Activated CD4-positive, alpha-beta T cell treated with anti-CD3 and anti-CD28 coated beads, Interleukin-2, amount 10 ng/mL, durations not matched to agents 7 days and 5 days (primary cell): ENCODE data around the gene ST6GALNAC5. TPM values are rescaled to one million over a fixed set of nuclear protein-coding genes. Genes with fewer than 3 reads are reported as not detected.

Source experiments
- CTCF ChIA-PET: fragments of 350-600 bp; sonication (Branson Sonifier 250); formaldehyde crosslinking; loops from one replicate; lab custom pipeline; 2021; ENCODE audit warnings: antibody characterized with exemption; lab: Charles Lee
- POLR2A ChIA-PET: fragments of 350-600 bp; sonication (Branson Sonifier 250); formaldehyde crosslinking; loops from one replicate; lab custom pipeline; 2021; ENCODE audit warnings: antibody characterized with exemption; lab: Charles Lee
- DNase-seq: peaks from one replicate; pipeline ENCODE4 v3.0.0-alpha.2; 2020
- H3K27ac Mint-ChIP-seq: one replicate; pipeline ENCODE4 v1.8.0; 2021; ENCODE audit warnings: mild to moderate bottlenecking, moderate library complexity, mixed read lengths
- H3K27me3 Mint-ChIP-seq: one replicate; pipeline ENCODE4 v1.8.0; 2021; ENCODE audit warnings: mixed read lengths
- H3K36me3 Mint-ChIP-seq: one replicate; pipeline ENCODE4 v1.8.0; 2021; ENCODE audit warnings: low read depth, mixed read lengths
- H3K4me1 Mint-ChIP-seq: one replicate; pipeline ENCODE4 v1.8.0; 2021; ENCODE audit warnings: mixed read lengths
- H3K4me3 Mint-ChIP-seq: one replicate; pipeline ENCODE4 v1.8.0; 2021; ENCODE audit warnings: mild to moderate bottlenecking, moderate library complexity, mixed read lengths
- H3K9me3 Mint-ChIP-seq: one replicate; pipeline ENCODE4 v1.8.0; 2021; ENCODE audit warnings: mixed read lengths
- total RNA-seq, 2 experiments: library from RNA; stranded (reverse); gene quantifications; one replicate each; pipeline ENCODE4 v1.2.3, GENCODE V29; 2021

ST6GALNAC5 gene
- total RNA-seq, 2 experiments from 2014 or later = not detected

DNA sequence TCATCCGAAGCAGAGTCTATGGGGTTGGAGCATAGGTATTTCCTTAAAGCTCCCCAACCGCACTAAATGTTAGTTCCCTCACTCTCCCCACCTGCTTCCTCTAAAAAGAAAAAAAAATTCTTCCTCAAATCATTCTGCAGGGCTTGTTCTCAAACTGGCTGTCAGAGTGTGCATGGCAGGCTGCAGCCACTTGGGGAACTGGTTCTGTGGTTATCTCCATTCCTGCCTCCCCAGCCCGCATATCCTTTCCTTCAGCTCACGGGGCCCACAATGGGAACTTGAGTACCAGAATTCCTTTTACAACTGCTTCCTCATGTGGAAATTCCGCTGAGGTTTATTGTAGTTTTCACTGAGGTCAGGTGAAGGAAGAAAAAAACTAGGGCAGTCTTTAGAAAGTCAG is 192.7 kb downstream of the ST6GALNAC5 start:
- no peaks in the 10 kb centered on the region for H3K9me3 Mint-ChIP-seq
- no peak overlapping the region for H3K4me3 Mint-ChIP-seq
- H3K4me1 Mint-ChIP-seq = no peaks in the 10 kb centered on the region
- POLR2A ChIA-PET = no interaction called here
- no peak overlapping the region for H3K27ac Mint-ChIP-seq
- H3K27me3 Mint-ChIP-seq = peaks cover 2% of the 10 kb centered on the region
- DNase-seq = no peak
- CTCF ChIA-PET = interaction anchor here (0.7 kb wide), 1 partner anchor 14 kb away, joined by 3 read pairs; no protein-coding TSS in a partner anchor
- no peaks in the 10 kb centered on the region for H3K36me3 Mint-ChIP-seq

DNA sequence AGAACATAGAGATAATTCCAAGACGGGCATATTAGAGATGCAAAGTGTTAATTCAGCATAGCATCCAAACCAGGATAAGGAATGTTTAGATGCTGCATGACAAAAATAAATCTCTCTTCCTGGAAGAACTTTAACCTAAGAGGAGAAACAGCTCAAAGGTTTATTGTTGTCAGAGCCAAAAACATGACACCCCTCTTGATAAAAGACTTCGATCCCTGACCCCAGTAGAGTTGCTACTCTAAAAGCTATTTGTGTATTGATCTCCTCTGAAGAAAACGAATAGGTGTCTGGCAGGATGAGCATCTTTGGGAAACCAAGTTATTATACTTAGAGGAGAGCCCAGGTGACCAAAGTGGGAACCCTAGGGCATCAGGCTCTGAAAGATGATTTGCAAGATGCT is 193.9 kb downstream of the ST6GALNAC5 start:
- Mint-ChIP-seq H3K27ac (no peak overlapping the region), H3K27me3 (peaks cover 2% of the 10 kb centered on the region), H3K4me3 (no peak overlapping the region), H3K9me3 (no peaks in the 10 kb centered on the region), H3K4me1 (no peaks in the 10 kb centered on the region), H3K36me3 (no peaks in the 10 kb centered on the region)
- POLR2A ChIA-PET = no interaction called here
- CTCF ChIA-PET = no interaction called here
- DNase-seq = no peak

- peaks cover 2% of the 10 kb centered on the region for H3K9me3 Mint-ChIP-seq
- no peak overlapping the region for H3K27ac Mint-ChIP-seq
- POLR2A ChIA-PET = no interaction called here
- H3K4me1 Mint-ChIP-seq = no peaks in the 10 kb centered on the region
- peaks cover 2% of the 10 kb centered on the region for H3K27me3 Mint-ChIP-seq
- H3K4me3 Mint-ChIP-seq = no peak overlapping the region
- no peaks in the 10 kb centered on the region for H3K36me3 Mint-ChIP-seq
- DNase-seq = no peak
- CTCF ChIA-PET = interaction anchor here (1.5 kb wide), 1 partner anchor 13 kb away, joined by 6 read pairs; no protein-coding TSS in a partner anchor
Measured at GRCh38 chr1:77063118-77063517, 195.8 kb downstream of the ST6GALNAC5 start.

DNA sequence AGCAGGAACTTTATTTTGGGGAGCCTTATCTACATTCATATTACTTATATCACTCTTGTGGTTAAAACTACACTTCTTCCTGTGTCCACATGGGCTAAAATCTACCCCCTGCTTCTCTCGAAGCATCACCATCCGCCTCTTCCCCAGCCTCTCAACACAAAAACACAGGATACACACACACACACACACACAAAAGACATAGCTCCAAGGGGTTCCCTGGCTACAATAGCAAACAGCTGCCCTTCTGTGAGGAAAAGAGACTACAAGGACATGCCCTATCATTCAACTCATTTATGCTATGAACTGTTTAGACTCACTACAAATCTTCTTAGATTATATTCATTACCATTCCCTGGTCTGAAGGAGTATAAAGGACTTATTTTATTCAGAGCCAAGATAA is 197.0 kb downstream of the ST6GALNAC5 start:
- no peak for DNase-seq
- ChIA-PET CTCF (no interaction called here), POLR2A (no interaction called here)
- Mint-ChIP-seq H3K4me3 (no peak overlapping the region), H3K27me3 (peaks cover 2% of the 10 kb centered on the region), H3K9me3 (peaks cover 2% of the 10 kb centered on the region), H3K36me3 (no peaks in the 10 kb centered on the region), H3K27ac (no peak overlapping the region), H3K4me1 (no peaks in the 10 kb centered on the region)

DNA sequence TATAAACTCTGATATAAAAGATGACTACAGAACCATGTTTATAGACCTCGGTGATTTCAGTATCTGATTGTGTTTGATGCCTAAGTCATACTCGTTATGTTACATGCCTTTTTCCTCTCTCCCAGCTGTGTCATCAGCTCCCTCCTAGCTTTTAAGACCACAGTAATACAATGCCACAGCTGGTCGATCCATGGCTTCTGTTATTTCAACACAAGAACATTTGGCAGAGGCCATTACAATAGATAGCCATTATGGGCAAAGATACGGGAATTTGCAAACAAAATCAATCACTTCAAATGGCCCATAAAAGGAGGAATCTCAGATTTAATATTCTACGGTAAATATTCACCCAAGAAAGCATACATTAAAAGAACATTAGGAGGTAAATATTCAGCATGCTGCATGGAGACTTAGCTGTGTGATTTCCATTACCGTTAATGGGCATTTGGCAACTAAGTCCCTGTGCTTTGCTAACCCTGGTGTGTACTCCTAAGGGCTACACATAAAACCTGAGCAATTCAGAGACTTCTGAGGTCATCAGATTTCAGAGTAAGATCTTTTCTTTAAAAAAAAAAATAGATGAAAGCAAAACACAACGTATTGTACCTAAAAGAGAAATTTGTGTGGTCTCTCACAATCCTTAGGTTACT is 198.5 kb downstream of the ST6GALNAC5 start:
- CTCF ChIA-PET = no interaction called here
- Mint-ChIP-seq H3K27ac (no peak overlapping the region), H3K9me3 (peaks cover 2% of the 10 kb centered on the region), H3K4me1 (no peaks in the 10 kb centered on the region), H3K36me3 (no peaks in the 10 kb centered on the region), H3K4me3 (no peak overlapping the region), H3K27me3 (no peaks in the 10 kb centered on the region)
- POLR2A ChIA-PET = no interaction called here
- DNase-seq = no peak

GRCh38 chr1:77068013-77068412 is 200.7 kb downstream of the ST6GALNAC5 start:
- Mint-ChIP-seq H3K27me3 (no peaks in the 10 kb centered on the region), H3K9me3 (peaks cover 2% of the 10 kb centered on the region), H3K27ac (no peak overlapping the region), H3K4me1 (no peaks in the 10 kb centered on the region), H3K36me3 (no peaks in the 10 kb centered on the region), H3K4me3 (no peak overlapping the region)
- ChIA-PET CTCF (no interaction called here), POLR2A (no interaction called here)
- no peak for DNase-seq

- CTCF ChIA-PET = no interaction called here
- no peaks in the 10 kb centered on the region for H3K36me3 Mint-ChIP-seq
- H3K9me3 Mint-ChIP-seq = no peaks in the 10 kb centered on the region
- H3K27ac Mint-ChIP-seq = no peak overlapping the region
- no peaks in the 10 kb centered on the region for H3K4me1 Mint-ChIP-seq
- POLR2A ChIA-PET = no interaction called here
- H3K27me3 Mint-ChIP-seq = peaks cover 4% of the 10 kb centered on the region
- no peak overlapping the region for H3K4me3 Mint-ChIP-seq
- DNase-seq = no peak
Measured at GRCh38 chr1:77076759-77077158, 209.5 kb downstream of the ST6GALNAC5 start.

DNA sequence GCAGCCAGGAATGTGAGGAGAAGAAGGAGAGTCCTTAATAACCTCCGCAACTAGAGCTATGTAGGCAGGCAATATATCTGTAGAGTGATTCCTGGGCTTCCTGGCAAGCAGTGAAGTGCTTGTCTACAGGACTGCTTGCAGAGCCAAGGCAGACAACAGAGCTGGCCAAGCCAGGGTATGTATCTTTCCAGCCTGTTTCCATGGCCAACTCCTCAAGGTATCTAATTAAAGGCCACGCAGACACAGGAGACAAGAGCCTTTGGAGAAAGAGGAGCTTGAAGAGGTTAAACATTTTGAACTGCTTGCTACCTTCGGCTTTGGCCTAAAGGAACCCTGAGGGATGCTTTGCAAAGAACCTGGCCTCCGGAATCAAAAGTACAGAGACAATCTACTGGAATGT is 214.6 kb downstream of the ST6GALNAC5 start:
- no peak for DNase-seq
- Mint-ChIP-seq H3K4me1 (no peaks in the 10 kb centered on the region), H3K36me3 (no peaks in the 10 kb centered on the region), H3K27me3 (peaks cover 2% of the 10 kb centered on the region), H3K9me3 (no peaks in the 10 kb centered on the region), H3K4me3 (no peak overlapping the region), H3K27ac (no peak overlapping the region)
- CTCF ChIA-PET = no interaction called here
- POLR2A ChIA-PET = no interaction called here

- DNase-seq = no peak
- Mint-ChIP-seq H3K4me1 (no peaks in the 10 kb centered on the region), H3K27me3 (peaks cover 2% of the 10 kb centered on the region), H3K9me3 (no peaks in the 10 kb centered on the region), H3K36me3 (no peaks in the 10 kb centered on the region), H3K27ac (no peak overlapping the region), H3K4me3 (no peak overlapping the region)
- CTCF ChIA-PET = no interaction called here
- POLR2A ChIA-PET = interaction anchor here (0.7 kb wide), 1 partner anchor 221 kb away, joined by 3 read pairs; no protein-coding TSS in a partner anchor
Measured at GRCh38 chr1:77084457-77084856, 217.2 kb downstream of the ST6GALNAC5 start.

DNA sequence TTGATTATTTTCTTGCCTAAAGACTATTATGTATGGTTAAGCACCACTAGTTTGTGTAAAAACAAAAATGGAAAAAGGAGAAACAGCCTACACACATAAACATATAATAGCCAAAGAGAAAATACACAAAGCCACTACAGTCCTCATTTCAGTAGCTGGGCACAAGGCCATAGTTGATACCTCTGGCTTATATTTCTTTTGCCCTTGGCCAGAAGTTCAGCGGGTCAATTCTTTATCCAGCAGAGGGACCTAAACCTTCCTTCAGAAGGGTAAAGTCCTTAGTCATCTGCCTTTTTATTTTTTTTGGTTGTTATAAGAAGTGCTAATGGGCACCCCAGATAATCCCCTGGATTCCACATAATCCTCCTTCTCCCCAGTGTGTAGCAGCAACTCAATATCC is 217.8 kb downstream of the ST6GALNAC5 start:
- Mint-ChIP-seq H3K9me3 (no peaks in the 10 kb centered on the region), H3K27me3 (peaks cover under 1% of the 10 kb centered on the region), H3K4me3 (no peak overlapping the region), H3K4me1 (no peaks in the 10 kb centered on the region), H3K27ac (no peak overlapping the region), H3K36me3 (no peaks in the 10 kb centered on the region)
- CTCF ChIA-PET = no interaction called here
- no peak for DNase-seq
- POLR2A ChIA-PET = no interaction called here

- no peaks in the 10 kb centered on the region for H3K4me1 Mint-ChIP-seq
- no peak for DNase-seq
- POLR2A ChIA-PET = no interaction called here
- H3K36me3 Mint-ChIP-seq = no peaks in the 10 kb centered on the region
- H3K4me3 Mint-ChIP-seq = no peak overlapping the region
- CTCF ChIA-PET = no interaction called here
- H3K27me3 Mint-ChIP-seq = no peaks in the 10 kb centered on the region
- no peak overlapping the region for H3K27ac Mint-ChIP-seq
- H3K9me3 Mint-ChIP-seq = no peaks in the 10 kb centered on the region
Measured at GRCh38 chr1:77089756-77090155, 222.5 kb downstream of the ST6GALNAC5 start.

DNA sequence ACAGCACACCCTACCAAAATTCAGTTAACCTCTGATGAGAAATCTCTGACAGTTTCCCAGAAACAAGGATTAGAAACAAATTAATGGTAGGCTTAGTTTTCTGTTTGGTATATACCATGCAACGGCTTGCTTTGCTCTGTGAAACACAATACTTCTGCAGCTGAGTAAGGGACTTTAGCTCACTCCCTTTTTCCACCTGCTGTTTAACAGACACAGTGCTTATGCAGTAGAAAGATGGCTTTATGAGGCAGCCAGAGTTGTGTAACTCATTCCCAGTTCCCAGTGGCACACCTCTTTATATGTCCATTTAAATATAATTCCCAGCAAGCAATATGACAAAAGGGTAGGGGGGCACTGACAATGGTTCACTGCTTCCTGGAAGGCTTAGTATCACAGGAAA is 228.0 kb downstream of the ST6GALNAC5 start:
- Mint-ChIP-seq H3K9me3 (peaks cover 2% of the 10 kb centered on the region), H3K27me3 (no peaks in the 10 kb centered on the region)
- CTCF ChIA-PET = no interaction called here

GRCh38 chr1:77096496-77097255 is 229.4 kb downstream of the ST6GALNAC5 start:
- CTCF ChIA-PET = interaction anchor here (0.6 kb wide), 1 partner anchor 194 kb away, joined by 3 read pairs; no protein-coding TSS in a partner anchor

More for the DNA sequence above, 228.0 kb downstream of the ST6GALNAC5 start:
- POLR2A ChIA-PET = no interaction called here
- Mint-ChIP-seq H3K27ac (no peak overlapping the region), H3K4me3 (no peak overlapping the region), H3K4me1 (no peaks in the 10 kb centered on the region), H3K36me3 (no peaks in the 10 kb centered on the region)
- DNase-seq = no peak

More at GRCh38 chr1:77096496-77097255, 229.4 kb downstream of the ST6GALNAC5 start:
- no peaks in the 10 kb centered on the region for H3K36me3 Mint-ChIP-seq
- no peaks in the 10 kb centered on the region for H3K27me3 Mint-ChIP-seq
- no peak overlapping the region for H3K27ac Mint-ChIP-seq
- H3K4me1 Mint-ChIP-seq = no peaks in the 10 kb centered on the region
- POLR2A ChIA-PET = no interaction called here
- no peak for DNase-seq
- H3K4me3 Mint-ChIP-seq = no peak overlapping the region
- peaks cover 2% of the 10 kb centered on the region for H3K9me3 Mint-ChIP-seq
